ENCODE results near the gene ANO9.

DNA sequence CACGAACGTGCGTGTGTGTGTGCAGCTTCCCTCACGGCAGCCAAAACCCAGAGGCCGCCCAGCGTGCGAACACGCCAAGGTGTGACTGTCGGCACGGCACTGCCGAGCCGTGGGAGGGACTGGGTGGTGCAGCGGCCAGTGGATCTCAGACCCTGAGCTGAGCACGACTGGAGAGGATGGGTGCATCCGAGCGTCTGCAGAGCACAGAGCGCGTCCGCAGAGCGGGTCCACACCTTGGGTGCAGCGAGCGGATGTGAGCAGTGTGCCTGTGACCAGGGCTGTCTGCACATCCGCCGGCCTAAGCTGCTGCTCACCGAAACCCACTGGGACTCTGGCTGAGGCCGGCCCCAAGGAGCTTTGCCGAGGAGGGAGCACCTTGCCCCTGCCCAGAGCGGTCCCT lies 31.0 kb upstream of the ANO9 start:
- TF ChIP-seq, protein P1, sequence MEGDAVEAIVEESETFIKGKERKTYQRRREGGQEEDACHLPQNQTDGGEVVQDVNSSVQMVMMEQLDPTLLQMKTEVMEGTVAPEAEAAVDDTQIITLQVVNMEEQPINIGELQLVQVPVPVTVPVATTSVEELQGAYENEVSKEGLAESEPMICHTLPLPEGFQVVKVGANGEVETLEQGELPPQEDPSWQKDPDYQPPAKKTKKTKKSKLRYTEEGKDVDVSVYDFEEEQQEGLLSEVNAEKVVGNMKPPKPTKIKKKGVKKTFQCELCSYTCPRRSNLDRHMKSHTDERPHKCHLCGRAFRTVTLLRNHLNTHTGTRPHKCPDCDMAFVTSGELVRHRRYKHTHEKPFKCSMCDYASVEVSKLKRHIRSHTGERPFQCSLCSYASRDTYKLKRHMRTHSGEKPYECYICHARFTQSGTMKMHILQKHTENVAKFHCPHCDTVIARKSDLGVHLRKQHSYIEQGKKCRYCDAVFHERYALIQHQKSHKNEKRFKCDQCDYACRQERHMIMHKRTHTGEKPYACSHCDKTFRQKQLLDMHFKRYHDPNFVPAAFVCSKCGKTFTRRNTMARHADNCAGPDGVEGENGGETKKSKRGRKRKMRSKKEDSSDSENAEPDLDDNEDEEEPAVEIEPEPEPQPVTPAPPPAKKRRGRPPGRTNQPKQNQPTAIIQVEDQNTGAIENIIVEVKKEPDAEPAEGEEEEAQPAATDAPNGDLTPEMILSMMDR (IDR thresholded peaks at IDR 0.05), result no peak
- no peak for TF ChIP-seq POLR2A (IDR thresholded peaks at IDR 0.05)

Data from heart left ventricle (tissue), 13 donors.